K562 (cell line): ENCODE results near the gene HOXB7. TPM values are rescaled to one million over a fixed set of nuclear protein-coding genes. Genes with fewer than 3 reads are reported as not detected.

ENCODE experiments used
- CBX3 ChIP-seq, 2 experiments: IDR thresholded peaks; 1 replicate in 1 of 2; 2 replicates in 1 of 2; pipeline ENCODE4 v1.6.1; 2012; ENCODE audit warnings: inconsistent platforms in 2 of 2, low read length in 2 of 2, borderline replicate concordance in 1 of 2, control low read depth in 1 of 2
- CBX5 ChIP-seq: IDR thresholded peaks from 2 replicates; pipeline ENCODE4 v1.6.1; 2014; ENCODE audit warnings: low read depth, borderline replicate concordance
- ELF2 ChIP-seq: fragments of 250-450 bp; sonication (Bioruptor Pico); IDR thresholded peaks from 2 replicates; pipeline ENCODE4 v1.5.0; 2021; ENCODE audit warnings: mild to moderate bottlenecking
- ETV6 ChIP-seq, 3 experiments: fragments of 150-350 bp in 1 of 3; sonication (generic) in 1 of 3; formaldehyde crosslinking in 1 of 3; IDR thresholded peaks; 2 replicates each; pipeline versions ENCODE4 v1.6.1 to v1.8.0; 2014 to 2022; ENCODE audit warnings: borderline replicate concordance in 2 of 3, low read depth in 2 of 3, antibody characterized with exemption in 1 of 3, low read length in 1 of 3, mild to moderate bottlenecking in 1 of 3, missing genetic modification reagents in 1 of 3
- FOXJ3 ChIP-seq: sonication (generic); formaldehyde crosslinking; IDR thresholded peaks from 2 replicates; pipeline ENCODE4 v1.4.0; 2020; ENCODE audit warnings: mild to moderate bottlenecking, missing genetic modification reagents
- HDAC2 ChIP-seq: fragments of 450-650 bp; IDR thresholded peaks from 2 replicates; pipeline ENCODE4 v1.6.1; 2016; ENCODE audit warnings: mild to moderate bottlenecking
- LCOR ChIP-seq: sonication (generic); formaldehyde crosslinking; IDR thresholded peaks from 2 replicates; pipeline ENCODE4 v1.8.0; 2022; ENCODE audit warnings: mild to moderate bottlenecking, missing genetic modification reagents
- MTA2 ChIP-seq: fragments of 450-650 bp; IDR thresholded peaks from 2 replicates; pipeline ENCODE4 v1.6.1; 2016; ENCODE audit warnings: low read depth
- MYC ChIP-seq, 2 experiments: fragments of 250-450 bp in 1 of 2; sonication (Bioruptor Pico) in 1 of 2; IDR thresholded peaks; 2 replicates each; pipeline versions ENCODE4 v1.5.1 to v1.6.1; 2012 to 2021; ENCODE audit warnings: low read depth in 2 of 2, borderline replicate concordance in 1 of 2, improper control_type of control experiment in 1 of 2, low read length in 1 of 2, mild to moderate bottlenecking in 1 of 2, moderate library complexity in 1 of 2
- NFXL1 ChIP-seq: fragments of 450-650 bp; formaldehyde crosslinking; IDR thresholded peaks from 2 replicates; pipeline ENCODE4 v1.4.0; 2021; ENCODE audit warnings: mild to moderate bottlenecking
- NFYB ChIP-seq: IDR thresholded peaks from 2 replicates; pipeline ENCODE4 v1.6.1; 2011; ENCODE audit warnings: mild to moderate bottlenecking, moderate library complexity; ENCODE audit not compliant: insufficient read length; ENCODE audit errors: extremely low read depth
- PHF21A ChIP-seq: fragments of 450-650 bp; IDR thresholded peaks from 2 replicates; pipeline ENCODE4 v1.6.1; 2017; ENCODE audit warnings: low read depth, borderline replicate concordance
- RFX7 ChIP-seq: fragments of 250-450 bp; sonication (Bioruptor Pico); IDR thresholded peaks from 2 replicates; pipeline ENCODE4 v1.5.1; 2021; ENCODE audit warnings: mild to moderate bottlenecking
- SAP30 ChIP-seq: fragments of 200-600 bp; sonication (generic); IDR thresholded peaks from 2 replicates; pipeline ENCODE4 v1.6.1; 2012; ENCODE audit warnings: borderline replicate concordance, low read depth, mild to moderate bottlenecking, moderate library complexity, low read length, control low read depth, inconsistent platforms; ENCODE audit not compliant: insufficient read depth, poor library complexity, severe bottlenecking
- SREBF2 ChIP-seq: sonication (generic); formaldehyde crosslinking; IDR thresholded peaks from 2 replicates; pipeline ENCODE4 v1.4.0; 2020; ENCODE audit warnings: mild to moderate bottlenecking, missing genetic modification reagents
- TOE1 ChIP-seq, 2 experiments: fragments of 450-650 bp in 1 of 2; sonication (generic) in 1 of 2; formaldehyde crosslinking in 1 of 2; IDR thresholded peaks; 2 replicates each; pipeline versions ENCODE4 v1.7.1 to v1.8.0; 2016 to 2022; ENCODE audit warnings: borderline replicate concordance in 2 of 2, mild to moderate bottlenecking in 2 of 2, antibody characterized with exemption in 1 of 2, inconsistent platforms in 1 of 2, low read depth in 1 of 2, missing genetic modification reagents in 1 of 2, moderate library complexity in 1 of 2
- ZNF239 ChIP-seq: fragments of 250-450 bp; sonication (Bioruptor Pico); IDR thresholded peaks from 2 replicates; pipeline ENCODE4 v1.4.0; 2020; ENCODE audit warnings: mild to moderate bottlenecking
- ZNF696 ChIP-seq: fragments of 250-450 bp; sonication (Bioruptor Pico); conservative IDR thresholded peaks from 2 replicates; pipeline ENCODE4 v1.4.0; 2020; ENCODE audit warnings: mild to moderate bottlenecking, moderate library complexity
- ZNF780A ChIP-seq: fragments of 250-450 bp; sonication (Bioruptor Pico); IDR thresholded peaks from 2 replicates; pipeline ENCODE4 v1.5.0; 2021; ENCODE audit warnings: mild to moderate bottlenecking
- polyA plus RNA-seq, 8 experiments: library from polyadenylated mRNA; depleted of rRNA in 4 of 8; stranded (reverse) in 5 of 8; unstranded in 3 of 8; fragments of >200 nt; fragmentation: Nextera tagmentation in 2 of 8; fragmentation: Illumina TruSeq in 1 of 8; extraction: Ambion mirVana in 2 of 8; extraction: Trizol in 1 of 8; gene quantifications; 2 replicates each; pipeline versions ENCODE4 v1.2.1 to v1.2.3, GENCODE V29; 2011 to 2014; ENCODE audit warnings: inconsistent platforms in 1 of 8, missing spikeins in 1 of 8
- total RNA-seq, 7 experiments: library from RNA; depleted of rRNA in 6 of 7; stranded (reverse); fragments of >200 nt in 6 of 7; fragmentation: Illumina TruSeq in 2 of 7; extraction: Trizol in 2 of 7; gene quantifications; 2 replicates each; pipeline versions ENCODE4 v1.2.1 to v1.2.3, GENCODE V29; 2011 to 2021; ENCODE audit warnings: low replicate concordance in 1 of 7
- TF ChIP-seq, protein P1 (sequence below): sonication (generic); formaldehyde crosslinking; IDR thresholded peaks from 2 replicates; pipeline ENCODE4 v1.8.1; 2022; ENCODE audit warnings: missing genetic modification reagents
- TF ChIP-seq, protein P2 (sequence below): fragments of 150-350 bp; conservative IDR thresholded peaks from 2 replicates; pipeline ENCODE4 v1.6.1; 2014; ENCODE audit warnings: low read length
- TF ChIP-seq, protein P3 (sequence below): sonication (generic); formaldehyde crosslinking; IDR thresholded peaks from 2 replicates; pipeline ENCODE4 v1.8.0; 2022; ENCODE audit warnings: mild to moderate bottlenecking, low read depth, missing genetic modification reagents

Gene HOXB7
- total and polyA plus RNA-seq, 9 of the 15 experiments (the other 6 are each of a cell fraction or from before 2014, with no cell fraction given), result 5.5 to 16.7 (median 8.3) TPM

DNA sequence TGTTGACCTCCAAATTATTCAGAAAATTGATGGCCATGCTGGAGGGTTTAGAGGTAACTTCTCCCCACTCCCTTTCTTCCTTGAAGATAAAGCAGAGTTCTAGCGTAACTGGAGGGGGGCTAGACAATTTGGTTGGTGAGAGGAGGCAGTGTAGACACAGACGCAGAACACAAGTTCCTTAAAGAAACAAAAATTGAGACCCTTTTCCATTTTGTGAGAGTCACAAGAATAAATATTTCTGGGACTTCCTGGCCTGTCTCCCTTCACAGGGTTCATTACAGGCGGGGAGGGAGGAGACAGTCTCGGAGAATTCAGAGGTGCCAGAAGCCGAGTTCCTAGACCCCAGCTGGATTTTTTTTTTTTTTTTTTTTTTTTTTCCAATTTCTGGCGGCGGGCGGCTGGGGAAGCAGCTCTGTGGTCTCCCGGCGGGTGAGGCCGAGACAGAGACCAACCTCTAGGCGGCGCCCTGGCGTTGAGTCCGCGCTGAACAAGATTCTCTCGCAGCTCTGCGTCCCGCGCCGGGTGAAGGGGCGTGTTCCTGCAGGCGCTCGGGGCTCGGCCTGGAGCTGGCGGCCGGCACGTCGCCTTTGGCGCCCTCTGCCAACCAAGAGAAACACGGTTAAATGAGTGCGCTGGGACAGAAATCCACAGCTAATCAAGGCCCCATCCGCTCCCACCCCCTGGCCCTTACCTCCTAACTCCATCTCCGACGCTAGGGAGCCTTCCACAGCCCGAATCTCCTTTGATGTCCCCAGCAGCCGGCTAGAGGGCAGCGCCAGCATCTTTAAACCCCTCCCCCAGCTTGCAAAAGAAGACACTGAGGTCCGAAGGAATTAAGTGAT lies 25.6 kb upstream of the HOXB7 start (continued):
- TF ChIP-seq, protein P1, sequence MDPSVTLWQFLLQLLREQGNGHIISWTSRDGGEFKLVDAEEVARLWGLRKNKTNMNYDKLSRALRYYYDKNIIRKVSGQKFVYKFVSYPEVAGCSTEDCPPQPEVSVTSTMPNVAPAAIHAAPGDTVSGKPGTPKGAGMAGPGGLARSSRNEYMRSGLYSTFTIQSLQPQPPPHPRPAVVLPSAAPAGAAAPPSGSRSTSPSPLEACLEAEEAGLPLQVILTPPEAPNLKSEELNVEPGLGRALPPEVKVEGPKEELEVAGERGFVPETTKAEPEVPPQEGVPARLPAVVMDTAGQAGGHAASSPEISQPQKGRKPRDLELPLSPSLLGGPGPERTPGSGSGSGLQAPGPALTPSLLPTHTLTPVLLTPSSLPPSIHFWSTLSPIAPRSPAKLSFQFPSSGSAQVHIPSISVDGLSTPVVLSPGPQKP (CRISPR knock-in tag), result no peak
- no peak for TF ChIP-seq CBX5
- no peak for TF ChIP-seq ETV6 (IDR thresholded peaks at IDR 0.05; ENCODE audit: borderline replicate concordance in 1 of 2, low read depth in 2 of 2, low read length in 1 of 2)
- no peak for TF ChIP-seq ETV6 (CRISPR knock-in tag; IDR thresholded peaks at IDR 0.05; ENCODE audit: borderline replicate concordance)
- no peak for TF ChIP-seq TOE1 (IDR thresholded peaks at IDR 0.05; ENCODE audit: borderline replicate concordance)
- no peak for TF ChIP-seq TOE1 (CRISPR knock-in tag; IDR thresholded peaks at IDR 0.05; ENCODE audit: borderline replicate concordance, low read depth)
- TF ChIP-seq, protein P2, sequence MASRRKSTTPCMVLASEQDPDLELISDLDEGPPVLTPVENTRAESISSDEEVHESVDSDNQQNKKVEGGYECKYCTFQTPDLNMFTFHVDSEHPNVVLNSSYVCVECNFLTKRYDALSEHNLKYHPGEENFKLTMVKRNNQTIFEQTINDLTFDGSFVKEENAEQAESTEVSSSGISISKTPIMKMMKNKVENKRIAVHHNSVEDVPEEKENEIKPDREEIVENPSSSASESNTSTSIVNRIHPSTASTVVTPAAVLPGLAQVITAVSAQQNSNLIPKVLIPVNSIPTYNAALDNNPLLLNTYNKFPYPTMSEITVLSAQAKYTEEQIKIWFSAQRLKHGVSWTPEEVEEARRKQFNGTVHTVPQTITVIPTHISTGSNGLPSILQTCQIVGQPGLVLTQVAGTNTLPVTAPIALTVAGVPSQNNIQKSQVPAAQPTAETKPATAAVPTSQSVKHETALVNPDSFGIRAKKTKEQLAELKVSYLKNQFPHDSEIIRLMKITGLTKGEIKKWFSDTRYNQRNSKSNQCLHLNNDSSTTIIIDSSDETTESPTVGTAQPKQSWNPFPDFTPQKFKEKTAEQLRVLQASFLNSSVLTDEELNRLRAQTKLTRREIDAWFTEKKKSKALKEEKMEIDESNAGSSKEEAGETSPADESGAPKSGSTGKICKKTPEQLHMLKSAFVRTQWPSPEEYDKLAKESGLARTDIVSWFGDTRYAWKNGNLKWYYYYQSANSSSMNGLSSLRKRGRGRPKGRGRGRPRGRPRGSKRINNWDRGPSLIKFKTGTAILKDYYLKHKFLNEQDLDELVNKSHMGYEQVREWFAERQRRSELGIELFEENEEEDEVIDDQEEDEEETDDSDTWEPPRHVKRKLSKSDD, result no peak
- no peak for TF ChIP-seq ELF2 (CRISPR knock-in tag)
- TF ChIP-seq ZNF696, result no peak
- TF ChIP-seq LCOR, result 0 out of 2 replicates have a peak, but pooled peaks have one; percentile 37
- no peak for TF ChIP-seq HDAC2
- TF ChIP-seq SREBF2 (CRISPR knock-in tag), result no peak
- TF ChIP-seq MYC (IDR thresholded peaks at IDR 0.05; ENCODE audit: low read depth, low read length), result 0 out of 2 replicates have a peak, but pooled peaks have one; percentile 53
- no peak for TF ChIP-seq MYC (CRISPR knock-in tag; IDR thresholded peaks at IDR 0.05; ENCODE audit: borderline replicate concordance, low read depth)
- TF ChIP-seq ZNF239 (CRISPR knock-in tag), result no peak
- TF ChIP-seq PHF21A, result no peak
- TF ChIP-seq RFX7 (CRISPR knock-in tag), result no peak
- TF ChIP-seq, protein P3, sequence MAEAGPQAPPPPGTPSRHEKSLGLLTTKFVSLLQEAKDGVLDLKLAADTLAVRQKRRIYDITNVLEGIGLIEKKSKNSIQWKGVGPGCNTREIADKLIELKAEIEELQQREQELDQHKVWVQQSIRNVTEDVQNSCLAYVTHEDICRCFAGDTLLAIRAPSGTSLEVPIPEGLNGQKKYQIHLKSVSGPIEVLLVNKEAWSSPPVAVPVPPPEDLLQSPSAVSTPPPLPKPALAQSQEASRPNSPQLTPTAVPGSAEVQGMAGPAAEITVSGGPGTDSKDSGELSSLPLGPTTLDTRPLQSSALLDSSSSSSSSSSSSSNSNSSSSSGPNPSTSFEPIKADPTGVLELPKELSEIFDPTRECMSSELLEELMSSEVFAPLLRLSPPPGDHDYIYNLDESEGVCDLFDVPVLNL, result no peak
- TF ChIP-seq MTA2, result no peak; the same call in 1 of the 2 replicates
- no peak for TF ChIP-seq SAP30
- no peak for TF ChIP-seq CBX3 (IDR thresholded peaks at IDR 0.05; ENCODE audit: borderline replicate concordance in 1 of 2, low read length in 2 of 2)
- no peak for TF ChIP-seq NFXL1 (CRISPR knock-in tag)
- TF ChIP-seq ZNF780A (CRISPR knock-in tag), result no peak
- TF ChIP-seq FOXJ3 (CRISPR knock-in tag), result no peak
- no peak for TF ChIP-seq NFYB
